Spleen (tissue), 7 donors: ENCODE data around the gene ARSG.

ENCODE experiments used
- POLR2A ChIP-seq, 3 donors: fragments of 450-650 bp; IDR thresholded peaks; one replicate each; pipeline ENCODE4 v1.5.1; 2017; ENCODE audit warnings: antibody characterized with exemption in 3 of 3, mild to moderate bottlenecking in 1 of 3
- TF ChIP-seq, protein P1 (sequence below), 11 experiments: fragments of 200-600 bp in 7 of 11; fragments of 450-650 bp in 4 of 11; sonication (generic) in 4 of 11; IDR thresholded peaks in 8 of 11; conservative IDR thresholded peaks in 3 of 11; 1 replicate in 7 of 11; 2 replicates in 4 of 11; pipeline versions ENCODE4 v1.4.0 to v1.8.0; 2016 to 2021; ENCODE audit warnings: antibody characterized with exemption in 11 of 11, inconsistent platforms in 4 of 11, mild to moderate bottlenecking in 1 of 11
- donor health status: DM: no; HTN: no; CAD: no; lungs with moderate emphysema.
- donor health status: DM: no; HTN: no; CAD: no.
- donor health status: DM: no; HTN: no; CAD: no.

DNA sequence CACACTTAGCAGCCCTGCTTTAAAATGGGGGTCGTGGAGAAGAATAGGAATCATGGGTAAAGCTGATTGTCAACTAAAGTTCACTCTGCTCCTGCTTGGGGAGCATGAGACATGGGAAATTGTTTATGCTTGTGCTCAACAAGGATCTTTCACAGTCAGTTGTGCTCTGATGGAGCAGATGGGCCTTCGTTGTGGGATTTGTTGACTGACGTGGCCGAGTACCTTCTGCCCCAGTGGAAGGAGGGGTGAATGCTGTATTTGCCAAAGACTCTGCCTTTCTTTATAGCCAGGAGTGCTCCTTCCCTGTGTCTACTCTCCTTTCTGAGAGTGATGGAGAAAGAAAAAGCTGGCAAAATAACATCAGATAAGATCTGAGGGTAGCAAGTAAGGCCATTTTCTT, 11.4 kb downstream of the ARSG start:
- TF ChIP-seq POLR2A (IDR thresholded peaks at IDR 0.05) = no peak
- TF ChIP-seq, protein P1, sequence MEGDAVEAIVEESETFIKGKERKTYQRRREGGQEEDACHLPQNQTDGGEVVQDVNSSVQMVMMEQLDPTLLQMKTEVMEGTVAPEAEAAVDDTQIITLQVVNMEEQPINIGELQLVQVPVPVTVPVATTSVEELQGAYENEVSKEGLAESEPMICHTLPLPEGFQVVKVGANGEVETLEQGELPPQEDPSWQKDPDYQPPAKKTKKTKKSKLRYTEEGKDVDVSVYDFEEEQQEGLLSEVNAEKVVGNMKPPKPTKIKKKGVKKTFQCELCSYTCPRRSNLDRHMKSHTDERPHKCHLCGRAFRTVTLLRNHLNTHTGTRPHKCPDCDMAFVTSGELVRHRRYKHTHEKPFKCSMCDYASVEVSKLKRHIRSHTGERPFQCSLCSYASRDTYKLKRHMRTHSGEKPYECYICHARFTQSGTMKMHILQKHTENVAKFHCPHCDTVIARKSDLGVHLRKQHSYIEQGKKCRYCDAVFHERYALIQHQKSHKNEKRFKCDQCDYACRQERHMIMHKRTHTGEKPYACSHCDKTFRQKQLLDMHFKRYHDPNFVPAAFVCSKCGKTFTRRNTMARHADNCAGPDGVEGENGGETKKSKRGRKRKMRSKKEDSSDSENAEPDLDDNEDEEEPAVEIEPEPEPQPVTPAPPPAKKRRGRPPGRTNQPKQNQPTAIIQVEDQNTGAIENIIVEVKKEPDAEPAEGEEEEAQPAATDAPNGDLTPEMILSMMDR (IDR thresholded peaks at IDR 0.05 in 8 of 11, conservative IDR thresholded peaks at IDR 0.05 in 3 of 11) = no peak
